ENCODE results near the gene TGFBR2. TPM values are rescaled to one million over a fixed set of nuclear protein-coding genes. Genes with fewer than 3 reads are reported as not detected.

Gene TGFBR2
- total RNA-seq, 2 donors from 2014 or later = 37.7 to 45.9 TPM

- no peaks in the 10 kb centered on the region for H3K27me3 Mint-ChIP-seq (ENCODE audit: low read depth)
- peak overlapping the region; percentile 91 for H3K27ac Mint-ChIP-seq
- DNase-seq = no peak
- H3K4me1 Mint-ChIP-seq (ENCODE audit: low read depth) = peaks cover 99% of the 10 kb centered on the region
- H3K4me3 Mint-ChIP-seq = peak overlapping the region; percentile 68 to 73
- H3K9me3 Mint-ChIP-seq = no peaks in the 10 kb centered on the region
- peaks cover 7 to 21% of the 10 kb centered on the region in 2 donors for H3K36me3 Mint-ChIP-seq (ENCODE audit: insufficient read depth in 2 of 2)
- no peak for ATAC-seq (replicated peaks in 1 of 2)
Measured at GRCh38 chr3:30626443-30627180, 20.2 kb downstream of the TGFBR2 start.

- peaks cover 99% of the 10 kb centered on the region for H3K4me1 Mint-ChIP-seq (ENCODE audit: low read depth)
- peak overlapping the region; percentile 82 to 85 for H3K4me3 Mint-ChIP-seq
- H3K36me3 Mint-ChIP-seq (ENCODE audit: insufficient read depth in 2 of 2) = peaks cover 7 to 12% of the 10 kb centered on the region in 2 donors
- no peaks in the 10 kb centered on the region for H3K27me3 Mint-ChIP-seq (ENCODE audit: low read depth)
- ATAC-seq (replicated peaks in 1 of 2) = no peak
- no peaks in the 10 kb centered on the region for H3K9me3 Mint-ChIP-seq
- DNase-seq = no peak
- peak overlapping the region; percentile 96 for H3K27ac Mint-ChIP-seq
Measured at GRCh38 chr3:30628205-30628900, 22.0 kb downstream of the TGFBR2 start.

GRCh38 chr3:30628901-30629590, 22.6 kb downstream of the TGFBR2 start:
- Mint-ChIP-seq H3K27me3 (ENCODE audit: low read depth) (no peaks in the 10 kb centered on the region), H3K4me3 (peak overlapping the region; percentile 82 to 85), H3K27ac (peak overlapping the region; percentile 96), H3K9me3 (no peaks in the 10 kb centered on the region), H3K4me1 (ENCODE audit: low read depth) (peaks cover 97% of the 10 kb centered on the region), H3K36me3 (ENCODE audit: insufficient read depth in 2 of 2) (peaks cover 4 to 6% of the 10 kb centered on the region in 2 donors)
- DNase-seq (no peak), ATAC-seq (replicated peaks in 1 of 2) (peak in 1 of 2 donors; percentile 10)

GRCh38 chr3:30629746-30630145, 23.3 kb downstream of the TGFBR2 start:
- Mint-ChIP-seq H3K4me3 (peak overlapping the region; percentile 82 to 85), H3K36me3 (ENCODE audit: insufficient read depth in 2 of 2) (peaks cover 4 to 5% of the 10 kb centered on the region in 2 donors), H3K4me1 (ENCODE audit: low read depth) (peaks cover 96% of the 10 kb centered on the region), H3K9me3 (no peaks in the 10 kb centered on the region), H3K27ac (peak overlapping the region; percentile 96), H3K27me3 (ENCODE audit: low read depth) (no peaks in the 10 kb centered on the region)
- ATAC-seq (replicated peaks in 1 of 2) = no peak
- no peak for DNase-seq

- ATAC-seq (replicated peaks in 1 of 2) = peak; percentile 2 to 7
- H3K36me3 Mint-ChIP-seq (ENCODE audit: insufficient read depth in 2 of 2) = peaks cover 4 to 8% of the 10 kb centered on the region in 2 donors
Measured at GRCh38 chr3:30630238-30631030, 24.0 kb downstream of the TGFBR2 start.

GRCh38 chr3:30631243-30631904, 25.0 kb downstream of the TGFBR2 start:
- H3K36me3 Mint-ChIP-seq (ENCODE audit: insufficient read depth in 2 of 2) = peaks cover 7 to 13% of the 10 kb centered on the region in 2 donors
- H3K4me1 Mint-ChIP-seq (ENCODE audit: low read depth) = peaks cover 96% of the 10 kb centered on the region
- no peaks in the 10 kb centered on the region for H3K9me3 Mint-ChIP-seq
- no peaks in the 10 kb centered on the region for H3K27me3 Mint-ChIP-seq (ENCODE audit: low read depth)
- DNase-seq = peak; percentile 75 to 82
- peak overlapping the region; percentile 85 to 98 for H3K4me3 Mint-ChIP-seq
- peak; percentile 79 to 83 for ATAC-seq (replicated peaks in 1 of 2)
- H3K27ac Mint-ChIP-seq = peak overlapping the region; percentile 96

More at GRCh38 chr3:30630238-30631030, 24.0 kb downstream of the TGFBR2 start:
- Mint-ChIP-seq H3K27ac (peak overlapping the region; percentile 96), H3K27me3 (ENCODE audit: low read depth) (no peaks in the 10 kb centered on the region), H3K9me3 (no peaks in the 10 kb centered on the region), H3K4me3 (peak overlapping the region; percentile 82 to 85), H3K4me1 (ENCODE audit: low read depth) (peaks cover 96% of the 10 kb centered on the region)
- peak in 1 of 2 donors; percentile 19 for DNase-seq

GRCh38 chr3:30632065-30632464, 25.7 kb downstream of the TGFBR2 start:
- Mint-ChIP-seq H3K27me3 (ENCODE audit: low read depth) (no peaks in the 10 kb centered on the region), H3K4me3 (peak overlapping the region; percentile 85 to 98), H3K27ac (peak overlapping the region; percentile 96), H3K4me1 (ENCODE audit: low read depth) (peaks cover 96% of the 10 kb centered on the region), H3K9me3 (no peaks in the 10 kb centered on the region), H3K36me3 (ENCODE audit: insufficient read depth in 2 of 2) (peaks cover 9 to 14% of the 10 kb centered on the region in 2 donors)
- DNase-seq = no peak
- ATAC-seq (replicated peaks in 1 of 2) = no peak

- H3K27ac Mint-ChIP-seq = peak overlapping the region; percentile 96
- peaks cover 10 to 14% of the 10 kb centered on the region in 2 donors for H3K36me3 Mint-ChIP-seq (ENCODE audit: insufficient read depth in 2 of 2)
- H3K27me3 Mint-ChIP-seq (ENCODE audit: low read depth) = no peaks in the 10 kb centered on the region
- H3K4me3 Mint-ChIP-seq = peak overlapping the region; percentile 85 to 98
- H3K4me1 Mint-ChIP-seq (ENCODE audit: low read depth) = peaks cover 97% of the 10 kb centered on the region
- no peaks in the 10 kb centered on the region for H3K9me3 Mint-ChIP-seq
- ATAC-seq (replicated peaks in 1 of 2) = no peak
- DNase-seq = no peak
Measured at GRCh38 chr3:30632521-30632920, 26.1 kb downstream of the TGFBR2 start.

- Mint-ChIP-seq H3K27ac (peak overlapping the region; percentile 96), H3K9me3 (no peaks in the 10 kb centered on the region), H3K4me3 (peak overlapping the region; percentile 79 to 85), H3K36me3 (ENCODE audit: insufficient read depth in 2 of 2) (peaks cover 10 to 16% of the 10 kb centered on the region in 2 donors), H3K27me3 (ENCODE audit: low read depth) (no peaks in the 10 kb centered on the region), H3K4me1 (ENCODE audit: low read depth) (peaks cover 97% of the 10 kb centered on the region)
- DNase-seq (no peak), ATAC-seq (replicated peaks in 1 of 2) (no peak)
Measured at GRCh38 chr3:30633718-30634117, 27.3 kb downstream of the TGFBR2 start.

GRCh38 chr3:30634761-30635735, 28.6 kb downstream of the TGFBR2 start:
- Mint-ChIP-seq H3K36me3 (ENCODE audit: insufficient read depth in 2 of 2) (peaks cover 8 to 16% of the 10 kb centered on the region in 2 donors), H3K4me3 (peak overlapping the region; percentile 66 to 79), H3K27ac (peak overlapping the region; percentile 96), H3K4me1 (ENCODE audit: low read depth) (peaks cover 97% of the 10 kb centered on the region), H3K27me3 (ENCODE audit: low read depth) (no peaks in the 10 kb centered on the region), H3K9me3 (no peaks in the 10 kb centered on the region)
- ATAC-seq (replicated peaks in 1 of 2) (no peak), DNase-seq (no peak)

All from activated T-cell treated with anti-CD3 and anti-CD28 coated beads, Interleukin-2, amount 50 U/mL, for 72 hours (primary cell).